HCT116 (cell line): ENCODE results near the gene COL20A1. TPM values are rescaled to one million over a fixed set of nuclear protein-coding genes. Genes with fewer than 3 reads are reported as not detected.

Experiments
- ATAC-seq: fragments of 200-7000 bp; cut with Tn5 transposase; 2 replicates; pipeline ENCODE4 v1.9.1; 2020; ENCODE audit warnings: mild to moderate bottlenecking, moderate library complexity
- BruUV-seq: library from RNA; stranded (reverse); fragments of 400-500 nt; replicated peaks from 2 replicates; lab custom pipeline; 2021; lab: Mats Ljungman, UMichigan
- CTCF ChIA-PET: fragments of 300-600 bp; sonication (Branson Sonifier 250); formaldehyde crosslinking; loops from one replicate; lab custom pipeline; 2021; ENCODE audit warnings: antibody characterized with exemption; lab: Charles Lee
- POLR2A ChIA-PET: fragments of 300-600, 350-600 bp; sonication (Branson Sonifier 250); formaldehyde crosslinking; loops from one replicate; lab custom pipeline; 2021; ENCODE audit warnings: antibody characterized with exemption; lab: Charles Lee
- RAD21 ChIA-PET, 2 experiments: fragments of 300-600 bp; sonication (Branson Sonifier 250); formaldehyde crosslinking; loops; one replicate each; lab custom pipeline; 2023; ENCODE audit warnings: low total read pairs in 2 of 2; ENCODE audit not compliant: uncharacterized antibody in 2 of 2, unreplicated experiment in 2 of 2, low non-redundant PET in 1 of 2; lab: Charles Lee
- DNase-seq: peaks from one replicate; pipeline ENCODE4 v3.0.0-alpha.2; 2010; ENCODE audit warnings: low read depth, low spot score
- H2AFZ ChIP-seq: fragments of 200-600 bp; shearing (Covaris generic), sonication (generic); 2 replicates; pipeline ENCODE4 v1.6.1; 2017; ENCODE audit warnings: low read depth, mixed run types, mixed read lengths, antibody characterized with exemption, low read length; ENCODE audit not compliant: poor library complexity, severe bottlenecking
- H3K27ac ChIP-seq: 2 replicates; pipeline ENCODE4 v1.5.1; 2012; ENCODE audit warnings: low read depth, low read length
- H3K27me3 ChIP-seq: fragments of 200-600 bp; sonication (generic); 2 replicates; pipeline ENCODE4 v1.6.1; 2016; ENCODE audit warnings: mixed run types, low read length, mixed read lengths; ENCODE audit not compliant: insufficient read depth
- H3K36me3 ChIP-seq, 2 experiments: fragments of 200-500 bp in 1 of 2; fragments of 200-600 bp in 1 of 2; sonication (Bioruptor generic) in 1 of 2; sonication (generic) in 1 of 2; 2 replicates each; pipeline versions ENCODE4 v1.5.1 to v1.6.1; 2014 to 2016; ENCODE audit warnings: low read length in 2 of 2, inconsistent platforms in 1 of 2, mixed read lengths in 1 of 2, mixed run types in 1 of 2; ENCODE audit not compliant: insufficient read depth in 2 of 2, control insufficient read depth in 1 of 2
- H3K4me1 ChIP-seq, 2 experiments: fragments of 200-600 bp in 1 of 2; sonication (generic) in 1 of 2; 2 replicates each; pipeline versions ENCODE4 v1.5.1 to v1.6.1; 2012 to 2017; ENCODE audit warnings: low read length in 2 of 2, inconsistent platforms in 1 of 2, mild to moderate bottlenecking in 1 of 2, mixed read lengths in 1 of 2, mixed run types in 1 of 2, moderate library complexity in 1 of 2; ENCODE audit not compliant: insufficient read depth in 2 of 2, control insufficient read depth in 1 of 2
- H3K4me2 ChIP-seq: fragments of 200-600 bp; sonication (generic); 2 replicates; pipeline ENCODE4 v1.6.1; 2017; ENCODE audit warnings: mixed run types, low read length, mixed read lengths
- H3K4me3 ChIP-seq, 2 experiments: fragments of 200-600 bp in 1 of 2; sonication (generic) in 1 of 2; replicated peaks in 1 of 2; 2 replicates each; pipeline ENCODE4 v1.5.1; 2011 to 2016; ENCODE audit warnings: low read length in 2 of 2, control low read depth in 1 of 2, low read depth in 1 of 2, mild to moderate bottlenecking in 1 of 2, mixed read lengths in 1 of 2, mixed run types in 1 of 2
- H3K79me2 ChIP-seq: fragments of 200-600 bp; sonication (generic); 2 replicates; pipeline ENCODE4 v1.6.1; 2017; ENCODE audit warnings: mild to moderate bottlenecking, mixed run types, low read length, moderate library complexity, mixed read lengths; ENCODE audit not compliant: insufficient read depth
- H3K9ac ChIP-seq: fragments of 200-600 bp; sonication (generic); 2 replicates; pipeline ENCODE4 v1.6.1; 2016; ENCODE audit warnings: low read length, mixed read lengths
- H3K9me2 ChIP-seq: fragments of 200-600 bp; sonication (generic), shearing (Covaris generic); 2 replicates; pipeline ENCODE4 v1.6.1; 2017; ENCODE audit warnings: mixed run types, mild to moderate bottlenecking, moderate library complexity; ENCODE audit not compliant: insufficient read depth
- H3K9me3 ChIP-seq, 2 experiments: fragments of 200-500 bp in 1 of 2; fragments of 200-600 bp in 1 of 2; sonication (Bioruptor generic) in 1 of 2; sonication (generic) in 1 of 2; 2 replicates each; pipeline ENCODE4 v1.6.1; 2014 to 2017; ENCODE audit warnings: low read length in 2 of 2, mixed read lengths in 2 of 2, inconsistent platforms in 1 of 2, low read depth in 1 of 2, mild to moderate bottlenecking in 1 of 2, mixed run types in 1 of 2, moderate library complexity in 1 of 2; ENCODE audit not compliant: control insufficient read depth in 1 of 2, insufficient read depth in 1 of 2
- H4K20me1 ChIP-seq: fragments of 200-600 bp; sonication (generic), shearing (Covaris generic); 2 replicates; pipeline ENCODE4 v1.6.1; 2017; ENCODE audit warnings: mixed run types, mild to moderate bottlenecking, moderate library complexity; ENCODE audit not compliant: insufficient read depth
- CBX3 ChIP-seq: IDR thresholded peaks from 2 replicates; pipeline ENCODE4 v1.6.1; 2012; ENCODE audit warnings: low read depth
- CEBPB ChIP-seq: IDR thresholded peaks from 2 replicates; pipeline ENCODE4 v1.6.1; 2012; ENCODE audit warnings: low read depth
- CTCF ChIP-seq, 3 experiments: fragments of 200-600 bp in 1 of 3; sonication (generic) in 1 of 3; IDR thresholded peaks in 2 of 3; conservative IDR thresholded peaks in 1 of 3; 2 replicates each; pipeline ENCODE4 v1.5.1; 2012 to 2017; ENCODE audit warnings: low read depth in 2 of 3, low read length in 2 of 3, antibody characterized with exemption in 1 of 3, borderline replicate concordance in 1 of 3, control low read depth in 1 of 3, mild to moderate bottlenecking in 1 of 3, mixed read lengths in 1 of 3, mixed run types in 1 of 3, moderate library complexity in 1 of 3; ENCODE audit not compliant: insufficient read depth in 1 of 3
- EGR1 ChIP-seq: IDR thresholded peaks from 2 replicates; pipeline ENCODE4 v1.6.1; 2012; ENCODE audit warnings: low read depth
- ELF1 ChIP-seq: IDR thresholded peaks from 2 replicates; pipeline ENCODE4 v1.6.1; 2012; ENCODE audit warnings: low read depth, borderline replicate concordance
- EZH2 ChIP-seq: fragments of 200-600 bp; sonication (generic); IDR thresholded peaks from 2 replicates; pipeline ENCODE4 v1.6.1; 2017; ENCODE audit warnings: antibody characterized with exemption, mixed run types
- JUND ChIP-seq: IDR thresholded peaks from 2 replicates; pipeline ENCODE4 v1.6.1; 2012
- POLR2A ChIP-seq: IDR thresholded peaks from 2 replicates; pipeline ENCODE4 v1.7.0; 2011; ENCODE audit warnings: borderline replicate concordance; ENCODE audit not compliant: insufficient read depth, insufficient read length; ENCODE audit errors: extremely low read depth
- SP1 ChIP-seq: IDR thresholded peaks from 2 replicates; pipeline ENCODE4 v1.6.1; 2012; ENCODE audit warnings: low read depth
- ZNF274 ChIP-seq: fragments of 200-500 bp; sonication (Bioruptor generic); IDR thresholded peaks from 2 replicates; pipeline ENCODE4 v1.6.1; 2014; ENCODE audit warnings: mild to moderate bottlenecking, low read depth, low read length, inconsistent platforms
- intact Hi-C: fragments of 100-400 bp; cut with micrococcal nuclease; formaldehyde crosslinking; loops from 2 replicates; pipeline ENCODE4 v1.10.0; 2022
- total RNA-seq: library from RNA; stranded (reverse); gene quantifications from one replicate; pipeline ENCODE4 v1.2.1, GENCODE V29; 2021; ENCODE audit not compliant: unreplicated experiment

The COL20A1 gene
- total RNA-seq, 1 experiment from 2014 or later, result 0.34 TPM

- H4K20me1 ChIP-seq, result no peaks in the 10 kb centered on the region
- RAD21 ChIA-PET, result no interaction called here
- no peak overlapping the region for H3K9ac ChIP-seq
- no peaks in the 10 kb centered on the region for H3K79me2 ChIP-seq
- H3K27ac ChIP-seq, result no peak overlapping the region
- no peak for ATAC-seq
- CTCF ChIA-PET, result no interaction called here
- POLR2A ChIA-PET, result no interaction called here
- no TSS peak for BruUV-seq
- no peaks in the 10 kb centered on the region for H3K9me2 ChIP-seq
- H3K4me2 ChIP-seq, result no peak overlapping the region
- H3K36me3 ChIP-seq, result no peaks in the 10 kb centered on the region
- peaks cover 0 to 8% of the 10 kb centered on the region in 2 experiments; a peak in 2 of 4 replicates for H3K4me1 ChIP-seq
- peaks cover 3 to 4% of the 10 kb centered on the region in 2 experiments; a peak in 1 of 4 replicates for H3K9me3 ChIP-seq
- no peaks in the 10 kb centered on the region for H3K27me3 ChIP-seq
- TF ChIP-seq CEBPB (no peak), ELF1 (no peak), EZH2 (no peak), ZNF274 (no peak), JUND (no peak), CTCF (IDR thresholded peaks at IDR 0.05 in 2 of 3, conservative IDR thresholded peaks at IDR 0.05 in 1 of 3; ENCODE audit: borderline replicate concordance in 1 of 3, insufficient read depth in 1 of 3, low read depth in 2 of 3, low read length in 2 of 3) (no peak), EGR1 (no peak), CBX3 (no peak), POLR2A (no peak), SP1 (no peak)
- no peak overlapping the region for H3K4me3 ChIP-seq
- DNase-seq, result no peak
- intact Hi-C loops, result no loop called here
- H2AFZ ChIP-seq, result no peak overlapping the region
Observed at GRCh38 chr20:63329331-63330083, 36.5 kb downstream of the COL20A1 start.
